ENCODE measurements around the gene WDR91.
"Not testable (repeated sequence)": the region's sequence is repeated elsewhere in the genome, so short reads cannot be mapped to it uniquely, and the experiment has no call there.

Gene WDR91

DNA sequence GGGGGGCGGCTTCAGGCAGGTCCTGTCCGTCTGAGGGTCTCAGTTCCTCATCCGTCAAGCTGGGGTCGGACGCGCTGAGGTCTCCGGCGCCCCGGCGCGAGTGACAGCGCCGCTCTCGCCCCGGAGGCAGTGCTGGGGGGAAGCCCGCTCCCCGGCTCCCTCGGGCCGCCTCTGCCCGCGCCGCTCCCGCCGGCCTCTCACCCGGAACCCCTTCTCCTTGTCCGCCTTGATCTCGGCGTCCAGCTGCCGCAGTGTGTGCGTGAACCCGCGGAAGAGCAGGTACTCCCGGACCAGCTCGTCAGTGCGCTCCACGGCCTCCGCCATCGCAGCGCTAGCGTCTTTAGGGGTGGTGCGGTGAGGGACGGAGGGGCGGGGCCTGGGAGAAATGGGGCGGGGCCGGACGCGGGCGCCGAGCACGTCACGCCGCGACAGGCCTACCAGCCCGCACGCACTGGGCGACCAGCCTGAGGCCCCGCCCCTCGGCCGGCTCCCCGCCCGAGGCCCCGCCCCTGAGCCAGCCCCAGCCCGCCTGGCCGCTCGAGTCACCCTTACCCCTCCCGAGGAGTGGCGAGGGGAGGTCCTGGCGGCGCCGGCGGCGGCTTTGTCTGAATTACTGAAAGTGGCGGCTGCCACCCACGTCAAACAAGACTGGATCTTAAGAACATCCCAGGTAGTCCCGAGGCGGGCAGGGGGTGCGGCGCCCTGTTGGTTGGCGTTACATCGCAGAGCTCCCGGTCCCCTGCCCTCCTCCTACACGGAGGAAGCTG lies at the start of gene WDR91:
Gene WDR91, minus strand, starts transcription at position 348 of the 767 bp plus-strand sequence. Its CDS starts 24 bp downstream, at position 324.
- peak; percentile 95 for DNase-seq (ENCODE audit: low read depth)

GRCh38 chr7:135260470-135260869 lies 49.1 kb upstream of the WDR91 start:
- DNase-seq (ENCODE audit: low read depth), result no peak

GRCh38 chr7:135259702-135260101 lies 48.4 kb upstream of the WDR91 start:
- no peak for DNase-seq (ENCODE audit: low read depth)

- no peak for DNase-seq (ENCODE audit: low read depth)
Observed at GRCh38 chr7:135258585-135258984, 47.3 kb upstream of the WDR91 start.

GRCh38 chr7:135257790-135258189 lies 46.5 kb upstream of the WDR91 start:
- no peak for DNase-seq (ENCODE audit: low read depth)

DNA sequence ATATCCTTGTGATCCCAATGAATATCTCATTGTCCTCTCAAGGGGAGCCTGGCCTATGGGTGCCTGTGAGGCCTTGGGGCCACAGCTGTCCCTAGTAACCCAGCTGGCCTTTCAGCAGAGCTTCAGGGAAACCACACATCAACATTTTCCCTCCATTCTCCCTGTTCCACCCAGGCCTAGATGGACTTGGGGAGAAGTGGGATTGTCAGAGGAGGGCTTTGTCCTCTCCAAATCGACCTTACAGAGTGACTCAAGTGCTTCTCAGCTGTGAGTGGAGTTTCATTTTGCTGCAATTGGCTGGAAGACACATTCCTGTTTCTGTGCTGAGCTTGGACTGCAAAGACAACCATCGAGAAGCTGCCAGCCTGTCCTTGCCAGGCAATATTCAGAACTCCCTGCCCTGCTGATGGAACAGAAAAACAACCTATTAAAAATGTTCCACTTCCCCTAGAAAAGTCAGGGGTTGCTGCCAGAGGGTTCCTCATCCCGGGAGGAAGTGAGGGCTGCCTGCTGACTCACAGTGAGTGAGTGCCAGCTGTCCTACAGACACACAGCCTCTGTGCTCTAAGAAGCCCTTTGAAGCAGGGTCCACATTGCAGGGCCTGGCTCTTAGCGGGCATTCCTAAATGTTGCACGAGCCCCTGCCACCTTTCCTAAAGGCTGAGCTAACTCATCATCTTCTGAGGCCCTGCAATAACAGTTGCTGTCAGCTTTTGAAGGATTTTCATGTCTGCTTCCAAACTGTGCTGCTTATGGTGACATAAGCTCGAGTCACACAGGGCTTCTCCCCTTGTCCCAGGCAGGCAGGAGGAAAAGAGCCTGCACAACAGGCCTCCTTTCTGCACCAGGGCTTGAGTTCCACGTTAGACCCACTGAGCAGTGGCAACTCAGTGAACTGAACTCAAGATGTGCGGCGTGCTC lies 42.8 kb upstream of the WDR91 start:
- DNase-seq (ENCODE audit: low read depth), result no peak

DNA sequence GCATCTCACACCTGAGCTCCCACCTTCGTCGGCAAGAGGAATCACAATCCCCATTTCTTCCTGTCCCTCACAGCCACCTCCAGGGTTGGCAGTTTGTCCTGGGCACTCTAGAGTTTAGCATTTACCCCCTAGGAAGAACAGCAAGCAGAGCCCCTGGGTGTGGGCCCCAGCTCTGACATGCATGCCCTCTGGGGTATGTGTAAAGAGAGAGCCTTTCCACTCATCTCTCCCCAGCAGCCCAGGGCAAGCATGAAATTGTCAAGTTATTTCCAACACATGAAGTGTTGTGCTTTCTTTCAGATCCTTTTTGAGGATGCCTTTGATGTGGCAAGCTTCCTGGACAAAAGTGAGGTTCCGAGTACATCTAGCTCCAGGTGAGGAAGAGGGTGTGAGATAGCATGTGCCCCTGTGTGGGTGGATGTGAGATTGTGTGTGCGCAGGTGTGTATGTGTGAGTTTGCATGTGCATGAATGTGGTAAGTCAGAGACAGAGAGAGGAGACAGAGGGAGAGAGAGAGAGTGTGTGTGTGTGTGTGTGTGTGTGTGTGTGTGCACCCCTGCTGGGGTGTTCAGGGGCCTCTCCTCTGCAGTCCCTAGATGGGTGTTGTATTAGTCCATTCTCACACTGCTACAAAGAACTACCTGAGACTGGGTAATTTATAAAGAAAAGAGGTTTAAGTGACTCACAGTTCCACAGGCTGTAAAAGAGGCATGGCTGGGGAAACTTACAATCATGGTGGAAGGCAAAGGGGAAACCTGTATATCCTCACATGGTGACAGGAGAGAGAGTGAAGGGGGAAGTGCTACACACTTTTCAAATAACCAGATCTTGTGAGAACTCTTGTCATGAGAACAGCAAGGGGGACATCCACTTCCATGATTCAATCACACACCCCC lies 40.4 kb upstream of the WDR91 start:
- no peak for DNase-seq (ENCODE audit: low read depth)

DNA sequence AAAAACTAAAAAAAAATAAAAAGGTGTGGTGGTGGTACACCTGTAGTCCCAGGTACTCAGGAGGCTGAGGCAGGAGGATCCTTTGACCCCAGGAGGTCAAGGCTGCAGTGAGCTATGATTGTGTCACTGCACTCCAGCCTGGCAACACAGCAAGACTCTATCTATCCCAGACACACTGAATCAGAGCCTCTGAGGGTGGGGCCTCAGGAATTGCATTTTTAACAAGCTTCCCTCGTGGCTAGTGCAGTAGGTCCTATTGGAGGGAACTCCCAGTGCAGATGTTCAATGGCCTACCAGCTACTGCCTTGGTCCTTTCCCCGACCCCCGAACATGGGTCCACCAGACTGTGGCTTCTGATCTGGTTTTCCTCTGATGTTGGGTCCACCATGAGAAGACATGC lies 37.2 kb upstream of the WDR91 start:
- DNase-seq (ENCODE audit: low read depth), result no peak

DNA sequence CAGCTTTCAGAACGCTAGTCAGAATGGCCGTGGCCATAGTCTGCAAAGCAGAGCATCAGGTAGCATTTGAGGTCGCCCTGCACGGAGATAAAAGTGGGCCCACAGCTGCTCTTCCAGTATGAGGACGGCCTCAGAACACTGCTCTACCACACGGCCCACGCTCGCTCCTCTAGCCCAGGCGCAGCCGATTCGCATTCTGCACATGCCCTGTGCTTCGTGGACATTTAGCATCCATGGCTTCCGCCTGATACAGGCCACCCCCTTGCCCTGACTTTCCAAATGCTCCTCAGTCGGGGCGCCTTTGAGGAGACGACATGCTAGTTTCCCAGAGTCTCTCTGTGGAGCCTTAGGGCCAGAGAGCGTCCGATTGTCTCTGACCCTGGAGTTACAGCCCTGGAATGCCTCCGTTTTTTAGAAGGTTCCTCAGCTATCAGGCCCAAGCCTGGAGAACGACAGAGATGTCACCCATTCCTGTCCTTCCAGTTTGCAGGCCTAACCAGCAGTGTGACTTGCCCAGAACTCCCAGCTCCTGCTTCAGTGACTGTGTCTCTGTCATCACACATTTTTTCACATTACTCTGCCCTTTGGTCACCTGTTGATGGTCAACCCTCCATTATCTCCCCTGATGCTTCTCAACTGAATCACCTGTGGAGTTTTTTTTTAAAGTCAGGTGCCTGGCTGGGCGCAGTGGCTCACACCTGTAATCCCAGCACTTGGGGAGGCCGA lies 36.6 kb upstream of the WDR91 start:
- DNase-seq (ENCODE audit: low read depth), result no peak

DNA sequence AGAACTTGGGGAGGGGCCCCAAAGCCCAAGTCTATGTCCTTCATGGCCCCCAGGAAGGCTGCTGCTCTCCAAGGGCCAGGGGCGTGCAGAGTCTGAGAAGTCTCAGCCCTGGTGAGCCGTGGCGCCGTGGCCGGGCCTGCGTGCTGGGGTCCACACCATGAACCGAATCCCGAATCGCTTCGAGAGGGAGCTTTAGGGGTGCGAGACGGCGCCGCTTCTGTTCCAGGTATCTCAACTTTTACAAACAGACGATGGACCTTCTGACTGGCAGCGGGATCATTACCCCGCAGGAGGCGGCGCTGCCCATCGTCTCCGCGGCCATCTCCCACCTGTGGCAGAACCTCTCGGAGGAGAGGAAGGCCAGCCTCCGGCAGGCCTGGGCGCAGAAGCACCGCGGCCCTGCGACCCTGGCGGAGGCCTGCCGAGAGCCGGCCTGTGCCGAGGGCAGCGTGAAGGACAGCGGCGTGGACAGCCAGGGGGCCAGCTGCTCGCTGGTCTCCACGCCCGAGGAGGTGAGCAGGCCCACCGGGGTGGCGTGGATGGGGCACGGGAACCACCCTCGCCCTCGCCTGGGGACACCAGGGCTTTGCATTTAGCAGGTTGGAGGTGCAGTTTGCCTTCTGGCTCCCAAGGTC lies 35.0 kb upstream of the WDR91 start:
- DNase-seq (ENCODE audit: low read depth), result no peak

DNA sequence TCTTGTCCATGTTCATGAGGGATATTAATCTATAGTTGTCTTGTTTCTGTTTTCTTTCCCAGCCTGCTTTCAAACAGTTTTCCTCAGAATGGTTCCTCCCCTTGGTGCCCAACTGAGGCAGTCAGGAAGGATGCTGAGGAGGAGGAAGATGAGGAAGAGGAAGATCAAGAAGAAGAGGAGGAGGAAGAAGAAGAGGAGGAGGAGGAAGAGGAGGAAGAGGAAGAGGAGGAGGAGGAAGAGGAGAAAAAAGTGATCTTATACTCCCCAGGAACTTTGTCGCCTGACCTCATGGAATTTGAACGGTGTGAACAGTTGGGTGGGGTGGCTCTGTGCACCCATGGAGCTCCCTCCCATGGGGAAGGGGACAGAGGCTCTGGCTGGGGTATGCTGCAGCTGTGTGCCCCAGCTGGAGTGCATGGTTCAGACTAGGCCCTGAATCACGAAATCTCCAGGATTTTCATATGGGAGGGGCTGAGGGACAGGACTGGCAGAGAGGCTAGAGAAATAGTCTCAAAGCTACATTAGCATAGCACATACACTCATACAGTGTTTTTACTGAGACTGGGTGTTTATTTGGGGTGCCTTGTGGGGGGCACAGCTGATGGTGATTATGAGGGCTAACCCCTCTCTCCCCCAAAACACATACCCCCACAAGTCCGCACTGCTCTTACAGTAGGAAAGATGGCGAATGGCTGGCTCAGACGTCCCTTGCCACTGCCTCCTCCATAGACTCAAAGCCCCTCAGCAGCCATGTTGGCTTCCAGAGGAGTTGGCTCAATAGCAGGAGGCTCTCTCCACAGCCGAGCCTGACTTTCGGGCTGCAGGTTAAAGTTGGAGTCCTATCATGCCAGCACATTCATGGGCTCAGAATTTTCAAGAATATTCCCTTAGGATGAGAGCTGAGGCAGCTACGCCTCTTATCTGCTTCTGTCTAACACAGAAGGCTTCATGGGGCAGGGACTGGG lies 34.2 kb upstream of the WDR91 start:
- DNase-seq (ENCODE audit: low read depth), result no peak

DNA sequence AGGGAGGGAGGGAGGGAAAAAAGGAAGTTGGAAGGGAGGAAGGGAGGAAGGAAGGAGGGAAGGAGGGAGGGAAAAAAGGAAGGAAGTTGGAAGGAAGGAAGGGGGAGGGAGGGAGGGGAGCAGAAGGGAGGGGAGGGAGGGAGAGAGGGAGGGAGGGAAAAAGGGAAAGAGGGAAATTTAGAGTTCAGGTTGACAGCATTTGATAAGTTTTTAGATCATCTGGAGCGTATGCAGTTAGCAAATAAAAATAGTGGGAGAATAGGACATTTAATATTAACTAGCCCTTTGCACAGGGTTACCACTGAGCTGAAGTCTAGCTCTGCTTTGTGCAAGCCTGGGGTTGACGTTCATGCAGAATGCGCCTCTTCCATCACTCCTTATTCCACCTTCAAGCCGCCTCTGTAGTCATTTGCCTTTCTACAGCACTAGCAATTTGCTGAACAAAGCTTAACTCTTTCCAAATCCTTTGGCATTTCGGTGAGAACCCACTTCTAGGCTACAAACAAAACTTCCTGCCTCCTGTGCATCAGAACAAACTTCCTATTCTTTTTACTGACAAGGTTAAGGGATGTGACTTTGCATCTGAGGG lies 30.9 kb upstream of the WDR91 start:
- no peak for DNase-seq (ENCODE audit: low read depth)

DNA sequence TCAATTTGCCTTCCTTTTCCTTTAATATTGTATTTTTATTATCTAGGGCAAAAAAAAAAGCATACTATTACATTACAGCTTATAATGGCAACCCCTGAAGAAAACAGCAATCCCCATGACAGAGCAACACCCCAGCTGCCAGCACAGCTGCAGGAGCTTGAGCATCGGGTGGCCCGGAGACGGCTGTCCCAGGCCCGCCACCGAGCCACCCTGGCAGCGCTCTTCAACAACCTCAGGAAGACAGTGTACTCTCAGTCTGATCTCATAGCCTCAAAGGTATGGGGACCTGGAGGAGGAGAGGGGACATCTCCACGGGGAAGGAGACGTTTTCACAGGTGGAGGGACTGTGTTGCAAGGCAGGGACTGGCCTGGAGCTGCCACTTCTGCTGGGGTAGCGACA lies 29.1 kb upstream of the WDR91 start:
- no peak for DNase-seq (ENCODE audit: low read depth)

- DNase-seq (ENCODE audit: low read depth), result no peak
Observed at GRCh38 chr7:135239263-135239662, 27.9 kb upstream of the WDR91 start.

DNA sequence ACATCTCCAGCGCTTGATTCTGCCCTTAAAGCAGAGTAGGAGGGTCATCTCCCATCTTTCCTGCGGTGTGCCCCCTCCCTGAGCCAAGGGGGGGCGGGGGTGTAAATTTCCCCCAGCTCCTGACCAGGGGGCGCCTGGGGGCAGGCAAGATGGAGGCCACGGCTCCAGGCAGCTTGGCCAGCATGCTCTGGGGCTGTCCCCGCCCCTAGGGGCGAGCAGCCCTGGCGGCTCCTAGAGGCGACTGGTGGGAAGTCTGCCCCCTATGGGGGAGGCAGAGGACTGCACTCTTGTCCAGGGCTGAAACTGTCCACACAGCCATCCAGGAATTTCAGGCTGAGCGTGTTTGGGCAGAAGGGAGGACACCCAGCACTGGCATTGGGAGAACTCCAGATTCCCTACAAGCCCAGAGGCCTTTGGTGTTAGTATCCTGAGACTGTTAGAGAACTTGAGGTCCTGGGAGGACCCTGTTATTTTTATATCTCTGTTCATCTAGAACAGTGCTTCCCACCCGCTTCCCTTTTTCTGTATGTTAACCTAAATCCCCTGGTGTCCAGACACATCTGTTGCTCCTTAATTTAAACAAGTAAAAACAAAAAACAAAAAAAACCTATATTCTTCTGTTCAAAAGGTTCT lies 26.9 kb upstream of the WDR91 start:
- no peak for DNase-seq (ENCODE audit: low read depth)

- no peak for DNase-seq (ENCODE audit: low read depth)
Observed at GRCh38 chr7:135236727-135237126, 25.4 kb upstream of the WDR91 start.

- no peak for DNase-seq (ENCODE audit: low read depth)
Observed at GRCh38 chr7:135235841-135236240, 24.5 kb upstream of the WDR91 start.

DNA sequence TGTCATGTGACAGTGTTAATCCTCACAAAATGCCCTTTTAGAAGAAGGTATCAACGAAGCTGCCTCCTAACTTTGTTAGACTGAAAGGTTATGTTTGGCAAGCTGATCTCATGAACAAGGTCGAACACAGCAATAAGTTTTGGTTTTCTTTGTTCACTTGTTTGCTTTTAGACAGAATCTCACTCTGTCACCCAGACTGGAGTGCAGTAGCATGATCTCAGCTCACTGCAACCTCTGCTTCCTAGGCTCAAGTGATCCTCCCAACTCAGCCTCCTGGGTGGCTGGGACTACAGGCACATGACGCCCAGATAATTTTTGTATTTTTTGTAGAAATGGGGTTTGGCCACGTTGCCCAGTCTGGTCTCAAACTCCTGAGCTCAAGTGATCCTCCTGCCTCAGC lies 23.4 kb upstream of the WDR91 start:
- DNase-seq (ENCODE audit: low read depth), result no peak

DNA sequence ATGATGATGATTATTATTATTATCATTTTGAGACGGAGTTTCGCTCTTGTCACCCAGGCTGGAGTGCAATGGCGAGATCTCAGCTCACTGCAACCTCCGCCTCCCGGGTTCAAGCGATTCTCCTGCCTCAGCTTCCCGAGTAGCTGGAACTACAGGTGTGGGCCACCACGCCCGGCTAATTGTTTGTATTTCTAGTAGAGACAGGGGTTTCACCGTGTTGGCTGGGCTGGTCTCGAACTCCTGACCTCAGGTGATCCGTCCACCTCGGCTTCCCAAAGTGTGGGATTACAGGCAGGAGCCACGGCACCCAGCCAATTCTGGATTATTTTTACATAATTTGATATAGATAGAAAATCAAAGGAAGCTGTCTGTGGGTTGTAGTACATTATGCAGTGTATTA lies 22.8 kb upstream of the WDR91 start:
- not testable (repeated sequence) for DNase-seq (ENCODE audit: low read depth)

All from stimulated activated CD8-positive, alpha-beta memory T cell treated with anti-CD3 and anti-CD28 coated beads, Interleukin-15, amount 100 ng/mL, for 24 hours (primary cell).